HG03354 (cell line): ENCODE data around the gene ZNF532.
"Not testable (repeated sequence)": the region's sequence is repeated elsewhere in the genome, so short reads cannot be mapped to it uniquely, and the experiment has no call there.

ENCODE experiments used
- ATAC-seq: cut with Tn5 transposase; IDR thresholded peaks from one replicate; pipeline ENCODE4 v1.9.1; 2021; ENCODE audit warnings: mild to moderate bottlenecking; ENCODE audit not compliant: unreplicated experiment, poor library complexity, severe bottlenecking

The ZNF532 gene

GRCh38 chr18:58896734-58897508, 32.2 kb downstream of the ZNF532 start:
- peak; percentile 35 for ATAC-seq

- no peak for ATAC-seq
Measured at GRCh38 chr18:58898010-58898799, 33.5 kb downstream of the ZNF532 start.

- ATAC-seq, result no peak
Measured at GRCh38 chr18:58900015-58900649, 35.5 kb downstream of the ZNF532 start.

DNA sequence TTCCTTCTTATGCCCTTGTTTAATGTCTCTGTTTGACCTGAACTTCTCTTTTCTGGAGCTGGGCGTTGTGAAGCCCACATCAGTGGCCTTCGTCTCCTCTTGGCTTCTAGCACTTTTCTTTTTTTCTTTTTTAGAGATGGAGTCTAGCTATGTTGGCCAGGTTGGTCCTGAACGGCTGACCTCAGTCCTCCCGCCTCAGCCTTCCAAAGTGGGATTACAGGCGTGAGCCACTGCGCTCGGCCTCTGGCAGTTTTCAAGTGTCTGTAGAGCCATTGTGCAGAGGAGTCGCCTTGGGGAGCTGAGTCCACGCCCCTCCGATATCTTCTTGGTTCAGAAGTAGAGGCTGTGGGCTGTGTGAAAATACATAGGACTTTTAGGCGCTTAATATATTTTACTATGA, 36.5 kb downstream of the ZNF532 start:
- ATAC-seq, result no peak

DNA sequence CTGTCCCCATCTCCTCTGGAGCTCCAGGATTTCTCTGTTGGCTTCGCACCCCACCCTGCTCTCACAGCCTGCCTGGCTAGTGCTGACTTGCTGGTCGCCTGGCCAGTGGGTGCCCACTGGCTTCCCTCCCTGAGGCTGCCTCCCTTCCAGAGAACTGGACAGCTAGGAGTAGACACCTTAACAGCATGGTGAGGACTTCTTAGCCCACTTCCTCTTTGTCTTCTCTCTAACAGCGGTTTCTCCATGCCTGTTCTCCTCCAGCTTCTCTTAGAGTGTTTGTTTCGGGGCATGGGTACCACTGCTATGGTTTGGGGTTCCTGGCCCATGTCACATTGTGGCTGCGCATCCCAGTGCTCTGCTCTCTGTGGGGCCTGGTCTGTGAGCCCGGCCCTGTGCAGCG, 37.1 kb downstream of the ZNF532 start:
- ATAC-seq, result no peak

DNA sequence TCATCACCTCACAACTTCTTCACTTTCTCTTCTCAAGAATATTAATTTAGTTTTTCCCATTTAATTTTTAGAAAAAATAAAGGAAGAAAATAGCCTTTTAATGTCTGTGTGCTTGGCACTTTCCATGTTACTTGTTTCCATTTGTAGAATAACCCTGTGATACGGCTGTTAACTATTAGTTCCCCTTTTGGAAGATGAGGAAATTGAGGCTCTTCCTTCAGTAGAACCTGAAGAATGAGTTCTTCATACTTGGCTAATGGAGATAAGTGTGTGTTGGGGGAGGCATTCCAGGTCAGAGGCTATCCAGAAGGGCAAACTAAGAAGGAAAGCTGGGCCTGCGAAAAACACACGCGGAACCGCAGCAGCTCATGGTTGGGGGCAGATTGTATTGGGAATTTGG, 38.3 kb downstream of the ZNF532 start:
- no peak for ATAC-seq

- no peak for ATAC-seq
Measured at GRCh38 chr18:58903533-58903932, 38.9 kb downstream of the ZNF532 start.

GRCh38 chr18:58905777-58906428, 41.2 kb downstream of the ZNF532 start:
- ATAC-seq, result no peak

DNA sequence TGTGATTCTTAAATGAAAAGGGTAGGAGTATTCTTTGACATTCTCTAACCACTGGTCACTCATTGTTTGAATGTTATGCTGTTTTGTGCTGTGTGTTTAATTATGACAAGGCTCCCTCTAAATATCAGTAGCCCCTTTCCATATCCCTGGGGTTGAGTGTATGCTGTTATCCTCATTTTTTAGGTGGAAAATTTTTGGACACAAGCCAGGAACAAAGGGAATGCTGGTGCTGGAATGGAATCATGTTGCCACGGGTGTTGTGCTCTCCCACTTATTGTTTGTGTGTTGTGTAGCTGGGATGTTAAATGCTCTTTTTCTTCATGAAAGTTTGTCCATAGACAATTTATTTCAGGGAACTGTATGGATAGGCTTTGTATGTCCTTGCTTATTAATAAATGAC, 43.3 kb downstream of the ZNF532 start:
- ATAC-seq, result no peak

- no peak for ATAC-seq
Measured at GRCh38 chr18:58909521-58909920, 44.8 kb downstream of the ZNF532 start.

DNA sequence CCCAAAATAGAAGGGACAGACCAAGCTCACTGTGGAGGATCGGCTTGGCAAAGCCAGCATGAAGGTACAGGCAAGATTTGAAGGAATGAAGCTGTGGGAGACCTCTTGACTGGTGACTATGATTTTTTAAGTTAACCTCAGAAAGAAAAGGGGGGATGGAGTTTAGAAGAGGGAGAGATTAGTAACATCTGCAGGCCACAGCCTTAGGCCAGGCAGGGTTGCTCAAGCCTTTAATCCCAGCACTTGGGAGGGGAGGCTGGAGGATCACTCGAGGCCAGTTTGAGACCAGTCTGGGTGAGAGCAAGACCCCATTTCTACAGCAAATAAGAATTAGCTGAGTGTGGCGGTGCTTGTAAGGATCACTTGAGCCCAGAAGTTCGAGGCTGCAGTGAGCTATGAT, 46.6 kb downstream of the ZNF532 start:
- ATAC-seq, result no peak

- ATAC-seq, result no peak
Measured at GRCh38 chr18:58911766-58912165, 47.1 kb downstream of the ZNF532 start.

DNA sequence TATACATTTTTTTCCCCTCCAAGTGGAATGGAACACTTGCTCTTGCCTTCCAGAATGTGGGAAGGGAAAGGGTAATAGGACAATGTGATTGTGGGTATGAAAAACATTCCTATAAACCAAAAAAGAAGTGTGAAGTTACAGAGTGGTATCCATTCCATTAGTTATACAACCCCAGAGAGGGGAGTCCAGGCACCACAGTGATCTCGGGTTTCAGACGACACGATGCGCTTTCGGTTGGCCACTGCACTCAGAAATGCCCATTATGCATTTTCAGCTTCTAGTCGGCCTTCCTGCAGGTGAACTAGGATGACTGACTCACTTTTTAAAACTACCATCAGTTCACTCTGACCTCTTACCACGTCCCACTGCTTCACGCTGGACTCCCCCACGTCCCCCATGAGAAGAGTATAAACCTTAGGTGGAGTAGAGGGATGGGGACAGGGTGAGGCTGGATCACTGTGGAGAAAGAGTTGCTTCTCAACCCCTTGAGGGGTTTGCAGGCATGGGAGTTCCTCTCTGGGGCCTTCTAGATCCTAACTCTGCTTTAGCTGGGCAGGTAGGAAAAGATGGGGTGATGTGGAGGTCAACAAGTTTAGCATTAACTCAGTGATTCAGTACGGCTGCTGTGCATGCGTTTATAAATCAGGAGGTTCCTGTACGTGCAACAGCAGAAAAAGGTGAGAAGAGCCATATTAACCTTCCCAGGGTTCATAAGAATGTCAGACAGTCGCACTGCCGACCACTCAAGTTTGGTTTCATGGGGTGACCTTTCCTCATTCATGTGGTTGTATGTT, 50.5 kb downstream of the ZNF532 start:
- no peak for ATAC-seq

DNA sequence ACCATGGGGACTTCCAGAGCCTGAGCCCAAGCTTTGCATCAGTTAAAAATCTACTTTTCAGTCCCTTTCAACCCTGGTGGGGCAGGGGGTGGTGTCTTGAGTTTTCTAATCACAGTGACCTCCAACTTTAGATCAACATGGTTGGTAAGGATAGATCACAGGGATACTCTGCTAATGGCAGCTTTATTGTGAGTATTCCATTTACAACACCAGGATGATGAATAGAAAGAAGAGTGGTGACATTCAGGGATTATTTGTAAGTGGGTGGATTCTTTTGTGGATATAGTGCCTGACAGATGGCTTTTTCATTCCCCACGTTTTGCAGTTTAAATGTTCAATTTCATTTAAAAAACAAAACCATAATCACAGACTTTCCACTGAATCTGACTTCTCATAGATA, 51.3 kb downstream of the ZNF532 start:
- no peak for ATAC-seq

- ATAC-seq, result not testable (repeated sequence)
Measured at GRCh38 chr18:58919934-58920333, 55.3 kb downstream of the ZNF532 start.

DNA sequence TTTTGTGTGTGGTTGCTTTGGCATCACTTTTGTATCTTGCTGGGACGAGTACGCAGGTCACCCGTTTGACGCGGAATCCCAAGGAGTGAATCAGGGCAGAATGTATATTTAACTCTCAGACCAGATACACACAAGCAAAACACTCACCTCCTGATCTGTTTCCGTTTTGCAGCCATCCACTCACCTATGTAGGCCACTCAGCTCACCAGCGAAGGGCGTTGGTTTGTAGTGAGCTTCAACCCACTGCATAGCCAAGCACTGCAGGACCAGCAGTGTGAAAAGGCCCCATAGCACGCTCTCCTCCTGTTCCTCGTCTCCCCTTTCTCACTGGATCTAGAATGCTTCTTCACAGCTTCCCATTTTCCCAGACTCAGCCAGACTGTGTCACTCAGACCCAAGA, 58.3 kb downstream of the ZNF532 start:
- ATAC-seq, result no peak

DNA sequence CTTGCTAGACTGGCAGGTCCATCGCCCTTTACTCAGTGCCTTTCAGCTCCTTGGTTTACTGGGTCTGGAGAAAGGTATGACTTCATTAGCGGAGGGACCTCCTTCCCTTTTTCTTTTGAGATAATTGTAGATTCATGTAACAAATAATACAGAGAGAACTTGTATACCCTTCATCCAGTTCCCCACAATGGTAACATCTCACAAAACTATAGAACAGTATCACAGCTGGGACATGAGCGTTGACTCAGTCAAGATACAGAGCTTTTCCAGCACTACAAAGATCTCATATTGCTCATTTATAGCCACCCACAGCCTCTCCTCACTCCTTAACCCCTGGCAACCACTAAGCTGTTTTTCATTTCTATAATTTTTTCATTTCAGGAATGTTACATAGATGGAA, 59.8 kb downstream of the ZNF532 start:
- no peak for ATAC-seq

DNA sequence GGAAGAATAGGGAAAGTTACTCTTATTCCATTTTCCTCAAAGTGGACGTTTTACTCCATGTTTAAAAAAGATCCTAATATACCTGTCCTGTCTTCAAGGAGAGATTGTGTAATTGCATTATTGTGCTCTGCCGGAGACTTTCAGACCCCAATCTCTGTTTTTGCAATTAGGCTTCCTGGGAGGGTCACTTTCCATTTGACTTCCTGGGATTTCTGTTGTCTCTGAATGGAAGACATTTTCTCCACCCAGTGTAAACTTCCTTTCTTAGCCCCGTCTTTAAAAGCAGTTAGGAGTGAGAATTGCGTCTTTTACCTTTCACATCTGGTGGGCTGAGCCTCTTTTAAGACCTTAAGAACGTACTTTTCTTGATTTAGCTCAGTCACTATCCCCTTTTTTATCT, 63.0 kb downstream of the ZNF532 start:
- no peak for ATAC-seq

DNA sequence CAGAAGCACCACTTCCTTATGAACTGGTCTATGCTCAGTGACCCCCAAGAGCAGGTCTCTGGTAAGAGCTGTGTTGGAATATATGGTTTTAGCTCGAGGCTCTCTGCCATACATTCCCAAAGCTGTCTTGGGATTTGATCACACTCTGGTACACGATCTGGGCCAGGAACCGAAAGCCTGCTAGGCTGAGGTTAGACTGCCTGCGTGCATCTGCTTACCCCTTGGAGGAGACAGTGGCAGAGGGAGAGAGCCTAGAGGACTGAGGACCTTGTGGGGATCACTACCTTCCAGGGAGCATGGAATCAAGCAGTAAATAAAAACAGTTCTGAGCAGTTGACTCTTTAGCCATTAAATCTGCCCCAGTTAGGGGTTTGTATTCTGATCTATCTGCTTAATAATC, 63.7 kb downstream of the ZNF532 start:
- ATAC-seq, result no peak

DNA sequence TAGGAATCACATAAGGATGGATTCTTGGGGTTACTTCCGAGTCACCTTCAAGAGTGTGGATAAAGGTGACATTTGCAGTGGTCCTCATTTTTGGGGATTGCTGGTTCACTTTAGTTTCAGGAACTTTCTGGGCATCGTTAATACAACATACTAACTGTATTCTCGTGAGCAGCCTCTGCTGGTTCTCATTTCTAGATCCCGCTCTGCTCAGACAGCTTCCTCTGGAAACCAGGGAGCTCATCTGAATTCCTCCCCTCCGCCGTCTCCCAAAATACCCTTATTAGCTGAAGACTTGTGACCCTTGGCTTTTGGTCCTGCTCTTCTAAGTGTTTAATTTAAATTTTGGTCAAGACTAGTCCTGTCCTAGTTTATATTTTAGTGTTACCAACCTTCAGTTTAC, 64.5 kb downstream of the ZNF532 start:
- no peak for ATAC-seq
